SH-SY5Y (cell line): ENCODE data around the gene C11orf42.

Experiments used
- GATA2 ChIP-seq: IDR thresholded peaks from 2 replicates; pipeline ENCODE4 v1.6.1; 2011; ENCODE audit warnings: mild to moderate bottlenecking, low read depth, low read length
- GATA3 ChIP-seq: IDR thresholded peaks from 2 replicates; pipeline ENCODE4 v1.6.1; 2011; ENCODE audit warnings: low read depth, mild to moderate bottlenecking, low read length, moderate library complexity

DNA sequence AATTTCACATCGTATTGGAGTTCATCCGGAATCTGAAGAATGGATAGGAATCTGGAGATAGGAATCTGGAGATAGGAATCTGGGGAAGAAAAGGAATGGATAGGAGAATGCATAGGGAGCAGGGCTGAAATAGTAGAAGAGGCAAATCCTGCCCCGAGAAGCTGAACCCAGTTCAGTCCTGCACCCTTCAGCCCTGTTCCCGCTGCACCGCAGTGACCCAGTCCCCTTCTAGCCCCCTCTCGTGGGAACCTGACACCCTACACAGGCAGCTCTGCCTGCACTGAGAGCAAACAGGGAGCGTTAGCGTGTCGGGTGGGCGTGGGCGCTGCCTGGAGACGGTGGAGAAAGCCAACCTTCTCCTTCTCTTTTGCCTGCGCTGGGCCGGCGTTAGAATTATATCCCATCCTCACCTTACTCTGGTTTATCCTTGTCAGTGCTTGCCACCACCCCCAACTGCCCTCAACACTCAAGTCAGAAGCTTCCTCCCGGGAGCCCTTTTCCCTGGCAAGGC lies 53.3 kb downstream of the C11orf42 start:
- TF ChIP-seq GATA2 (no peak), GATA3 (no peak)
